IMR-90 (cell line): ENCODE data around the gene AGO3. TPM values are rescaled to one million over a fixed set of nuclear protein-coding genes. Genes with fewer than 3 reads are reported as not detected.
"Not testable (repeated sequence)": the region's sequence is repeated elsewhere in the genome, so short reads cannot be mapped to it uniquely, and the experiment has no call there.

Experiments
- ATAC-seq: fragments of 200-7000 bp; cut with Tn5 transposase; 2 replicates; pipeline ENCODE4 v1.9.1; 2020; ENCODE audit warnings: low read depth, mild to moderate bottlenecking, moderate library complexity
- BruUV-seq: library from RNA; stranded (reverse); fragments of 400-500 nt; replicated peaks from 2 replicates; lab custom pipeline; 2021; lab: Mats Ljungman, UMichigan
- CTCF ChIA-PET: fragments of 300-600 bp; formaldehyde crosslinking; extraction: SDS; loops from one replicate; lab custom pipeline; 2021; ENCODE audit warnings: antibody characterized with exemption; lab: Yijun Ruan, JAX
- POLR2A ChIA-PET: fragments of 300-600 bp; sonication (Branson Sonifier 250); formaldehyde crosslinking; loops from one replicate; lab custom pipeline; 2022; ENCODE audit warnings: antibody characterized with exemption; ENCODE audit not compliant: unreplicated experiment; lab: Charles Lee
- DNase-seq: peaks from one replicate; pipeline ENCODE4 v3.0.0; 2013
- H2AFZ ChIP-seq: replicated peaks from 2 replicates; pipeline ENCODE3; 2013; ENCODE audit warnings: low read length, mild to moderate bottlenecking; ENCODE audit not compliant: poor library complexity
- H2AK5ac ChIP-seq: 2 replicates; pipeline ENCODE4 v1.6.1; 2013; ENCODE audit warnings: low read depth, low read length, inconsistent platforms
- H2AK9ac ChIP-seq: replicated peaks from 2 replicates; pipeline ENCODE3; 2013; ENCODE audit warnings: mild to moderate bottlenecking, low read depth, low read length, moderate library complexity; ENCODE audit not compliant: poor library complexity
- H2BK120ac ChIP-seq: 2 replicates; pipeline ENCODE4 v1.6.1; 2013; ENCODE audit warnings: low read depth, low read length, inconsistent platforms
- H2BK15ac ChIP-seq: 3 replicates; pipeline ENCODE4 v1.6.1; 2013; ENCODE audit warnings: low read depth, low read length, inconsistent platforms
- H2BK20ac ChIP-seq: 2 replicates; pipeline ENCODE4 v1.6.1; 2013; ENCODE audit warnings: low read depth, mild to moderate bottlenecking, inconsistent platforms, low read length, moderate library complexity
- H2BK5ac ChIP-seq: 2 replicates; pipeline ENCODE4 v1.6.1; 2013; ENCODE audit warnings: mild to moderate bottlenecking, low read depth, low read length, inconsistent platforms; ENCODE audit not compliant: poor library complexity, severe bottlenecking
- H3K14ac ChIP-seq: replicated peaks from 2 replicates; pipeline ENCODE4 v1.6.1; 2013; ENCODE audit warnings: low read depth, low read length, inconsistent platforms
- H3K18ac ChIP-seq: 2 replicates; pipeline ENCODE4 v1.6.1; 2013; ENCODE audit warnings: low read depth, low read length, control low read depth
- H3K23ac ChIP-seq: 2 replicates; pipeline ENCODE4 v1.6.1; 2013; ENCODE audit warnings: low read depth, low read length, inconsistent platforms
- H3K27ac ChIP-seq: 2 replicates; pipeline ENCODE4 v1.5.1; 2013; ENCODE audit warnings: mild to moderate bottlenecking, control low read depth, low read length; ENCODE audit not compliant: insufficient read depth
- H3K27me3 ChIP-seq: 2 replicates; pipeline ENCODE4 v1.6.1; 2013; ENCODE audit warnings: low read length; ENCODE audit not compliant: control insufficient read depth, insufficient read depth
- H3K36me3 ChIP-seq: 2 replicates; pipeline ENCODE4 v1.6.1; 2013; ENCODE audit warnings: low read length, mixed read lengths; ENCODE audit not compliant: control insufficient read depth, insufficient read depth
- H3K4ac ChIP-seq: 2 replicates; pipeline ENCODE4 v1.6.1; 2013; ENCODE audit warnings: low read depth, low read length, inconsistent platforms
- H3K4me1 ChIP-seq: 2 replicates; pipeline ENCODE4 v1.6.1; 2013; ENCODE audit warnings: low read length, mixed read lengths; ENCODE audit not compliant: control insufficient read depth, insufficient read depth
- H3K4me2 ChIP-seq: 2 replicates; pipeline ENCODE4 v1.6.1; 2013; ENCODE audit warnings: low read depth, mild to moderate bottlenecking, control low read depth, low read length, moderate library complexity
- H3K4me3 ChIP-seq: 2 replicates; pipeline ENCODE4 v1.5.1; 2013; ENCODE audit warnings: low read depth, mild to moderate bottlenecking, control low read depth, low read length, moderate library complexity; ENCODE audit not compliant: insufficient read depth
- H3K56ac ChIP-seq: 2 replicates; pipeline ENCODE4 v1.6.1; 2013; ENCODE audit warnings: low read length, inconsistent platforms; ENCODE audit not compliant: insufficient read depth; ENCODE audit errors: extremely low read depth
- H3K79me1 ChIP-seq, 2 experiments: 2 replicates each; pipeline ENCODE4 v1.6.1; 2013; ENCODE audit warnings: low read length in 2 of 2, inconsistent platforms in 1 of 2, low read depth in 1 of 2
- H3K9ac ChIP-seq: 2 replicates; pipeline ENCODE4 v1.6.1; 2013; ENCODE audit warnings: low read depth, low read length, control low read depth
- H3K9me1 ChIP-seq: 2 replicates; pipeline ENCODE4 v1.6.1; 2013; ENCODE audit warnings: low read length, inconsistent platforms; ENCODE audit not compliant: insufficient read depth
- H3K9me3 ChIP-seq: 2 replicates; pipeline ENCODE4 v1.6.1; 2013; ENCODE audit warnings: low read length; ENCODE audit not compliant: control insufficient read depth, insufficient read depth
- H4K20me1 ChIP-seq: 2 replicates; pipeline ENCODE4 v1.6.1; 2013; ENCODE audit warnings: low read length, inconsistent platforms; ENCODE audit not compliant: insufficient read depth
- H4K5ac ChIP-seq: 2 replicates; pipeline ENCODE4 v1.6.1; 2013; ENCODE audit warnings: mild to moderate bottlenecking, low read depth, low read length, control low read depth
- H4K8ac ChIP-seq, 2 experiments: 2 replicates each; pipeline ENCODE4 v1.6.1; 2013; ENCODE audit warnings: low read depth in 2 of 2, low read length in 2 of 2, control low read depth in 1 of 2, inconsistent platforms in 1 of 2
- H4K91ac ChIP-seq: 2 replicates; pipeline ENCODE4 v1.6.1; 2013; ENCODE audit warnings: low read depth, low read length, inconsistent platforms; ENCODE audit not compliant: insufficient read depth
- WGBS, 2 experiments: methylation state at CpG; one replicate each; pipeline versions ENCODE4 v1.1.5 to v1.1.7; 2013; ENCODE audit warnings: missing lambda C conversion rate in 2 of 2; ENCODE audit not compliant: insufficient read length in 1 of 2; ENCODE audit errors: extremely low coverage in 2 of 2; 5-methylcytosine and 5-hydroxymethylcytosine counted together
- dilution Hi-C: fragments of 300-500 bp; cut with HindIII; formaldehyde crosslinking; loops from one replicate; pipeline ENCODE4 v1.14.3; 2018; ENCODE audit warnings: low sequenced_read_pairs; ENCODE audit not compliant: unreplicated experiment
- in situ Hi-C: fragments of 300-500 bp; cut with MboI; formaldehyde crosslinking; loops from 3 replicates; pipeline ENCODE4 v1.14.3; 2019; ENCODE audit warnings: low sequenced_read_pairs, inconsistent platforms, mixed read lengths
- intact Hi-C: fragments of 100-400 bp; cut with micrococcal nuclease; formaldehyde crosslinking; loops from 2 replicates; pipeline ENCODE4 v1.10.0; 2022
- polyA plus RNA-seq, 3 experiments: library from polyadenylated mRNA; depleted of rRNA; stranded (reverse); fragments of >200 nt; gene quantifications; 2 replicates each; pipeline ENCODE4 v1.2.3, GENCODE V29; 2012; ENCODE audit warnings: low replicate concordance in 1 of 3
- total RNA-seq: library from RNA; depleted of rRNA; stranded (reverse); fragments of >200 nt; gene quantifications from 2 replicates; pipeline ENCODE4 v1.2.3, GENCODE V29; 2012

AGO3 gene
- total and polyA plus RNA-seq, 2 of the 4 experiments (the other 2 are of a cell fraction), result 8.9 to 25.6 TPM

DNA sequence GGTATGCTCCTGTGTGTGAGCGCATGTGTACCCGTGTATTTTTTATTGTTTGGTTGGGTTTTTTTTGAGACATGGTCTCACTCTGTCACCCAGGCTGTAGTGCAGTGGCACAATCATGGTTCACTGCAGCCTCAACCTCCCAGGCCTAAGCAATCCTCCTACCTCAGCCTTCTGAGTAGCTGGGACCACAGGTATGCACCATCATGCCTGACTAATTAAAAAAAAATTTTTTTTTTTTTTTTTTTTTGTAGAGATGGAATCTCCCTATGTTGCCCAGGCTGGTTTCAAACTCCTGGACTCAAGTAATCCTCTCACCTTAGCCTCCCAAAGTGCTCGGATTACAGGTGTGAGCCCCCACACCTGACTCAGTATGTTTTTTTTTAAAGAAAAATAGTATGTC, 41.7 kb downstream of the AGO3 start:
- H3K4me3 ChIP-seq, BruUV-seq, H3K79me1 ChIP-seq, ATAC-seq, H2BK120ac ChIP-seq, H3K14ac ChIP-seq, H4K5ac ChIP-seq, POLR2A ChIA-PET, H3K4me1 ChIP-seq, H3K27me3 ChIP-seq, dilution Hi-C loops, H3K9ac ChIP-seq, H3K9me3 ChIP-seq, H4K8ac ChIP-seq, H2BK15ac ChIP-seq, H2BK20ac ChIP-seq, in situ Hi-C loops, intact Hi-C loops, H4K20me1 ChIP-seq, H2AK9ac ChIP-seq, H2AK5ac ChIP-seq, H2BK5ac ChIP-seq, H3K36me3 ChIP-seq, H3K9me1 ChIP-seq, H3K4me2 ChIP-seq, CTCF ChIA-PET, H3K4ac ChIP-seq, H3K23ac ChIP-seq, DNase-seq, H4K91ac ChIP-seq, H2AFZ ChIP-seq, H3K56ac ChIP-seq, H3K18ac ChIP-seq, H3K27ac ChIP-seq: not testable (repeated sequence)
- no CpG with 5 or more reads among the region's 3 CpGs for WGBS, 2 experiments
